GM21390 (cell line): Measurements from ENCODE around the gene ZNF213.
"Not testable (repeated sequence)": the region's sequence is repeated elsewhere in the genome, so short reads cannot be mapped to it uniquely, and the experiment has no call there.

Source experiments
- ATAC-seq: cut with Tn5 transposase; IDR thresholded peaks from one replicate; pipeline ENCODE4 v1.9.1; 2021; ENCODE audit not compliant: unreplicated experiment

ZNF213 gene

GRCh38 chr16:3129137-3130131 lies 5.4 kb upstream of the ZNF213 start:
- no peak for ATAC-seq

- ATAC-seq = no peak
Measured at GRCh38 chr16:3131755-3132377, 3.0 kb upstream of the ZNF213 start.

GRCh38 chr16:3133844-3134243 lies 985 bp upstream of the ZNF213 start:
- ATAC-seq = no peak

- ATAC-seq = no peak
Measured at GRCh38 chr16:3135126-3135715, 392 bp downstream of the ZNF213 start.

GRCh38 chr16:3137267-3137666 lies 2.4 kb downstream of the ZNF213 start:
- ATAC-seq = no peak

GRCh38 chr16:3138342-3138741 lies 3.5 kb downstream of the ZNF213 start:
- ATAC-seq = no peak

GRCh38 chr16:3138823-3139426 lies 4.1 kb downstream of the ZNF213 start:
- ATAC-seq = no peak

- ATAC-seq = not testable (repeated sequence)
Measured at GRCh38 chr16:3139561-3139960, 4.7 kb downstream of the ZNF213 start.

- ATAC-seq = no peak
Measured at GRCh38 chr16:3140603-3141427, 6.0 kb downstream of the ZNF213 start.

GRCh38 chr16:3141781-3142311 lies 7.0 kb downstream of the ZNF213 start:
- no peak for ATAC-seq

- ATAC-seq = no peak
Measured at GRCh38 chr16:3142327-3142726, 7.5 kb downstream of the ZNF213 start.

GRCh38 chr16:3142770-3143169 lies 7.9 kb downstream of the ZNF213 start:
- ATAC-seq = no peak

GRCh38 chr16:3143189-3143588 lies 8.4 kb downstream of the ZNF213 start:
- ATAC-seq = no peak

- ATAC-seq = no peak
Measured at GRCh38 chr16:3143598-3144320, 8.9 kb downstream of the ZNF213 start.

GRCh38 chr16:3144321-3144983 lies 9.6 kb downstream of the ZNF213 start:
- no peak for ATAC-seq

GRCh38 chr16:3145151-3145550 lies 10.3 kb downstream of the ZNF213 start:
- ATAC-seq = no peak

GRCh38 chr16:3145660-3146059 lies 10.8 kb downstream of the ZNF213 start:
- no peak for ATAC-seq

- no peak for ATAC-seq
Measured at GRCh38 chr16:3147046-3147756, 12.4 kb downstream of the ZNF213 start.

- no peak for ATAC-seq
Measured at GRCh38 chr16:3147757-3148104, 12.9 kb downstream of the ZNF213 start.
